IMR-90 (cell line): ENCODE measurements around the gene SCARF2. TPM values are rescaled to one million over a fixed set of nuclear protein-coding genes. Genes with fewer than 3 reads are reported as not detected.

ENCODE experiments used
- ATAC-seq: fragments of 200-7000 bp; cut with Tn5 transposase; 2 replicates; pipeline ENCODE4 v1.9.1; 2020; ENCODE audit warnings: low read depth, mild to moderate bottlenecking, moderate library complexity
- BruUV-seq: library from RNA; stranded (reverse); fragments of 400-500 nt; replicated peaks from 2 replicates; lab custom pipeline; 2021; lab: Mats Ljungman, UMichigan
- CTCF ChIA-PET: fragments of 300-600 bp; formaldehyde crosslinking; extraction: SDS; loops from one replicate; lab custom pipeline; 2021; ENCODE audit warnings: antibody characterized with exemption; lab: Yijun Ruan, JAX
- POLR2A ChIA-PET: fragments of 300-600 bp; sonication (Branson Sonifier 250); formaldehyde crosslinking; loops from one replicate; lab custom pipeline; 2022; ENCODE audit warnings: antibody characterized with exemption; ENCODE audit not compliant: unreplicated experiment; lab: Charles Lee
- DNase-seq: peaks from one replicate; pipeline ENCODE4 v3.0.0; 2013
- H2AFZ ChIP-seq: replicated peaks from 2 replicates; pipeline ENCODE3; 2013; ENCODE audit warnings: low read length, mild to moderate bottlenecking; ENCODE audit not compliant: poor library complexity
- H2AK5ac ChIP-seq: 2 replicates; pipeline ENCODE4 v1.6.1; 2013; ENCODE audit warnings: low read depth, low read length, inconsistent platforms
- H2AK9ac ChIP-seq: replicated peaks from 2 replicates; pipeline ENCODE3; 2013; ENCODE audit warnings: mild to moderate bottlenecking, low read depth, low read length, moderate library complexity; ENCODE audit not compliant: poor library complexity
- H2BK120ac ChIP-seq: 2 replicates; pipeline ENCODE4 v1.6.1; 2013; ENCODE audit warnings: low read depth, low read length, inconsistent platforms
- H2BK15ac ChIP-seq: 3 replicates; pipeline ENCODE4 v1.6.1; 2013; ENCODE audit warnings: low read depth, low read length, inconsistent platforms
- H2BK20ac ChIP-seq: 2 replicates; pipeline ENCODE4 v1.6.1; 2013; ENCODE audit warnings: low read depth, mild to moderate bottlenecking, inconsistent platforms, low read length, moderate library complexity
- H2BK5ac ChIP-seq: 2 replicates; pipeline ENCODE4 v1.6.1; 2013; ENCODE audit warnings: mild to moderate bottlenecking, low read depth, low read length, inconsistent platforms; ENCODE audit not compliant: poor library complexity, severe bottlenecking
- H3K14ac ChIP-seq: replicated peaks from 2 replicates; pipeline ENCODE4 v1.6.1; 2013; ENCODE audit warnings: low read depth, low read length, inconsistent platforms
- H3K18ac ChIP-seq: 2 replicates; pipeline ENCODE4 v1.6.1; 2013; ENCODE audit warnings: low read depth, low read length, control low read depth
- H3K23ac ChIP-seq: 2 replicates; pipeline ENCODE4 v1.6.1; 2013; ENCODE audit warnings: low read depth, low read length, inconsistent platforms
- H3K27ac ChIP-seq: 2 replicates; pipeline ENCODE4 v1.5.1; 2013; ENCODE audit warnings: mild to moderate bottlenecking, control low read depth, low read length; ENCODE audit not compliant: insufficient read depth
- H3K27me3 ChIP-seq: 2 replicates; pipeline ENCODE4 v1.6.1; 2013; ENCODE audit warnings: low read length; ENCODE audit not compliant: control insufficient read depth, insufficient read depth
- H3K36me3 ChIP-seq: 2 replicates; pipeline ENCODE4 v1.6.1; 2013; ENCODE audit warnings: low read length, mixed read lengths; ENCODE audit not compliant: control insufficient read depth, insufficient read depth
- H3K4ac ChIP-seq: 2 replicates; pipeline ENCODE4 v1.6.1; 2013; ENCODE audit warnings: low read depth, low read length, inconsistent platforms
- H3K4me1 ChIP-seq: 2 replicates; pipeline ENCODE4 v1.6.1; 2013; ENCODE audit warnings: low read length, mixed read lengths; ENCODE audit not compliant: control insufficient read depth, insufficient read depth
- H3K4me2 ChIP-seq: 2 replicates; pipeline ENCODE4 v1.6.1; 2013; ENCODE audit warnings: low read depth, mild to moderate bottlenecking, control low read depth, low read length, moderate library complexity
- H3K4me3 ChIP-seq: 2 replicates; pipeline ENCODE4 v1.5.1; 2013; ENCODE audit warnings: low read depth, mild to moderate bottlenecking, control low read depth, low read length, moderate library complexity; ENCODE audit not compliant: insufficient read depth
- H3K56ac ChIP-seq: 2 replicates; pipeline ENCODE4 v1.6.1; 2013; ENCODE audit warnings: low read length, inconsistent platforms; ENCODE audit not compliant: insufficient read depth; ENCODE audit errors: extremely low read depth
- H3K79me1 ChIP-seq, 2 experiments: 2 replicates each; pipeline ENCODE4 v1.6.1; 2013; ENCODE audit warnings: low read length in 2 of 2, inconsistent platforms in 1 of 2, low read depth in 1 of 2
- H3K9ac ChIP-seq: 2 replicates; pipeline ENCODE4 v1.6.1; 2013; ENCODE audit warnings: low read depth, low read length, control low read depth
- H3K9me1 ChIP-seq: 2 replicates; pipeline ENCODE4 v1.6.1; 2013; ENCODE audit warnings: low read length, inconsistent platforms; ENCODE audit not compliant: insufficient read depth
- H3K9me3 ChIP-seq: 2 replicates; pipeline ENCODE4 v1.6.1; 2013; ENCODE audit warnings: low read length; ENCODE audit not compliant: control insufficient read depth, insufficient read depth
- H4K20me1 ChIP-seq: 2 replicates; pipeline ENCODE4 v1.6.1; 2013; ENCODE audit warnings: low read length, inconsistent platforms; ENCODE audit not compliant: insufficient read depth
- H4K5ac ChIP-seq: 2 replicates; pipeline ENCODE4 v1.6.1; 2013; ENCODE audit warnings: mild to moderate bottlenecking, low read depth, low read length, control low read depth
- H4K8ac ChIP-seq, 2 experiments: 2 replicates each; pipeline ENCODE4 v1.6.1; 2013; ENCODE audit warnings: low read depth in 2 of 2, low read length in 2 of 2, control low read depth in 1 of 2, inconsistent platforms in 1 of 2
- H4K91ac ChIP-seq: 2 replicates; pipeline ENCODE4 v1.6.1; 2013; ENCODE audit warnings: low read depth, low read length, inconsistent platforms; ENCODE audit not compliant: insufficient read depth
- BHLHE40 ChIP-seq: fragments of 150-350 bp; IDR thresholded peaks from 2 replicates; pipeline ENCODE4 v1.6.1; 2016; ENCODE audit warnings: mild to moderate bottlenecking, low read depth, low read length
- CHD1 ChIP-seq: IDR thresholded peaks from 2 replicates; pipeline ENCODE4 v1.6.1; 2012; ENCODE audit warnings: low read depth, low read length, improper control_type of control experiment
- ELK1 ChIP-seq: fragments of 150-350 bp; IDR thresholded peaks from 2 replicates; pipeline ENCODE4 v1.6.1; 2016; ENCODE audit warnings: low read depth, mild to moderate bottlenecking, low read length, moderate library complexity, borderline replicate concordance
- FOS ChIP-seq: fragments of 150-350 bp; IDR thresholded peaks from 2 replicates; pipeline ENCODE4 v1.6.1; 2016; ENCODE audit warnings: low read depth, low read length
- MAFK ChIP-seq: IDR thresholded peaks from 2 replicates; pipeline ENCODE4 v1.6.1; 2012; ENCODE audit warnings: low read depth, low read length, improper control_type of control experiment
- NFE2L2 ChIP-seq: fragments of 150-350 bp; IDR thresholded peaks from 2 replicates; pipeline ENCODE4 v1.6.1; 2016; ENCODE audit warnings: low read depth, mild to moderate bottlenecking, low read length
- RAD21 ChIP-seq: IDR thresholded peaks from 2 replicates; pipeline ENCODE4 v1.6.1; 2012; ENCODE audit warnings: low read length, improper control_type of control experiment
- RCOR1 ChIP-seq: IDR thresholded peaks from 2 replicates; pipeline ENCODE4 v1.6.1; 2012; ENCODE audit warnings: mild to moderate bottlenecking, low read length, improper control_type of control experiment; ENCODE audit not compliant: insufficient replicate concordance
- WGBS, 2 experiments: methylation state at CpG; one replicate each; pipeline versions ENCODE4 v1.1.5 to v1.1.7; 2013; ENCODE audit warnings: missing lambda C conversion rate in 2 of 2; ENCODE audit not compliant: insufficient read length in 1 of 2; ENCODE audit errors: extremely low coverage in 2 of 2; 5-methylcytosine and 5-hydroxymethylcytosine counted together
- dilution Hi-C: fragments of 300-500 bp; cut with HindIII; formaldehyde crosslinking; loops from one replicate; pipeline ENCODE4 v1.14.3; 2018; ENCODE audit warnings: low sequenced_read_pairs; ENCODE audit not compliant: unreplicated experiment
- in situ Hi-C: fragments of 300-500 bp; cut with MboI; formaldehyde crosslinking; loops from 3 replicates; pipeline ENCODE4 v1.14.3; 2019; ENCODE audit warnings: low sequenced_read_pairs, inconsistent platforms, mixed read lengths
- intact Hi-C: fragments of 100-400 bp; cut with micrococcal nuclease; formaldehyde crosslinking; loops from 2 replicates; pipeline ENCODE4 v1.10.0; 2022
- polyA plus RNA-seq, 3 experiments: library from polyadenylated mRNA; depleted of rRNA; stranded (reverse); fragments of >200 nt; gene quantifications; 2 replicates each; pipeline ENCODE4 v1.2.3, GENCODE V29; 2012; ENCODE audit warnings: low replicate concordance in 1 of 3
- total RNA-seq: library from RNA; depleted of rRNA; stranded (reverse); fragments of >200 nt; gene quantifications from 2 replicates; pipeline ENCODE4 v1.2.3, GENCODE V29; 2012

The SCARF2 gene
- total and polyA plus RNA-seq, 2 of the 4 experiments (the other 2 are of a cell fraction): 3.4 to 37.0 TPM

GRCh38 chr22:20406686-20407408, 30.8 kb downstream of the SCARF2 start:
- 90% methylated on average over 2 of the region's 13 CpGs; no CpG with 5 or more reads in 1 of the 2 experiments for WGBS, 2 experiments
- Histone ChIP-seq H4K20me1 (no peaks in the 10 kb centered on the region; the same call in 1 of the 2 replicates), H4K5ac (no peak overlapping the region), H4K8ac (no peak overlapping the region), H3K79me1 (no peaks in the 10 kb centered on the region), H2BK120ac (no peak overlapping the region), H3K9me3 (no peaks in the 10 kb centered on the region), H4K91ac (no peak overlapping the region), H3K18ac (no peak overlapping the region), H3K4ac (no peak overlapping the region), H3K36me3 (peaks cover 38% of the 10 kb centered on the region), H3K56ac (no peak overlapping the region), H2BK5ac (no peak overlapping the region), H2AK9ac (no peak overlapping the region), H3K4me3 (no peak overlapping the region), H3K9me1 (peaks cover 12% of the 10 kb centered on the region; the same call in 1 of the 2 replicates), H2AK5ac (no peak overlapping the region), H3K23ac (no peak overlapping the region), H3K9ac (no peak overlapping the region), H2BK15ac (no peak overlapping the region), H3K27me3 (no peaks in the 10 kb centered on the region), H2AFZ (no peak overlapping the region), H3K27ac (no peak overlapping the region), H3K14ac (no peak overlapping the region), H2BK20ac (no peak overlapping the region), H3K4me2 (no peak overlapping the region), H3K4me1 (no peaks in the 10 kb centered on the region)
- ChIA-PET POLR2A (no interaction called here), CTCF (no interaction called here)
- no TSS peak for BruUV-seq
- DNase-seq (no peak), ATAC-seq (no peak)
- in situ Hi-C loops (no loop called here), dilution Hi-C loops (no loop called here), intact Hi-C loops (no loop called here)
- TF ChIP-seq BHLHE40 (no peak), RAD21 (no peak), CHD1 (no peak), ELK1 (no peak), FOS (no peak), NFE2L2 (no peak), MAFK (no peak), RCOR1 (no peak)
